NT2/D1 (cell line): Measurements from ENCODE around the gene CRLF2.
"Not testable (repeated sequence)": the region's sequence is repeated elsewhere in the genome, so short reads cannot be mapped to it uniquely, and the experiment has no call there.

Experiments
- SUZ12 ChIP-seq: IDR thresholded peaks from 2 replicates; pipeline ENCODE4 v1.6.1; 2011; ENCODE audit not compliant: insufficient read length, insufficient read depth; ENCODE audit errors: extremely low read depth
- YY1 ChIP-seq: IDR thresholded peaks from 2 replicates; pipeline ENCODE4 v1.6.1; 2011; ENCODE audit not compliant: insufficient read length, insufficient read depth
- ZNF274 ChIP-seq: IDR thresholded peaks from 2 replicates; pipeline ENCODE4 v1.6.1; 2011; ENCODE audit warnings: mild to moderate bottlenecking, low read depth, low read length

DNA sequence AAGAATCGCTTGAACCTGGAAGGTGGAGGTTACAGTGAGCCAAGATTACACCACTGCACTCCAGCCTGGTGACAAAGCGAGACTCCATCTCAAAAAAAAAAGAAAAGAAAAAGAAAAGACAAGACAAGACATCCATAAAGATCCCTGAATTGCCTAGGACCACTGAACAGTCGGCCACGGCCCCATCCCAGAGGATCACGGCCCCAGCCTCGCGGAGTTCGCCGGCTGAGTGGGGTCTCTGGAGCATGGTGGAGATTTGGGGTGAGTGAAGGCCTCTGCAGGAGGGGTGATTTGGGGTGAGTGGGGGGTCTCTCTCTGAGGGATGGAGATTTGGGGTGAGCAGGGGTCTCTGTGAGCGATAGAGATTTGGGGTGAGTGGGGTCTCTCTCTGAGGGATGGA lies 28.1 kb upstream of the CRLF2 start:
- not testable (repeated sequence) for TF ChIP-seq YY1, SUZ12, ZNF274
